BE2C (cell line): ENCODE data around the gene SHB.

Source experiments
- DNase-seq: peaks from one replicate; pipeline ENCODE4 v3.0.0-alpha.2; 2020
- H3K27me3 ChIP-seq: fragments of 250-450 bp; sonication (Bioruptor Pico); 2 replicates; pipeline ENCODE4 v1.5.1; 2020; ENCODE audit warnings: mild to moderate bottlenecking
- H3K36me3 ChIP-seq: fragments of 250-450 bp; sonication (Bioruptor Pico); 2 replicates; pipeline ENCODE4 v1.5.1; 2020; ENCODE audit warnings: mild to moderate bottlenecking
- H3K4me1 ChIP-seq: fragments of 250-450 bp; sonication (Bioruptor Pico); 2 replicates; pipeline ENCODE4 v1.5.1; 2020
- H3K4me3 ChIP-seq: 2 replicates; pipeline ENCODE4 v1.5.1; 2011; ENCODE audit warnings: low read depth, low read length
- H3K9me3 ChIP-seq: fragments of 250-450 bp; sonication (Bioruptor Pico); 2 replicates; pipeline ENCODE4 v1.5.1; 2020
- CTCF ChIP-seq: IDR thresholded peaks from 2 replicates; pipeline ENCODE4 v1.5.1; 2012; ENCODE audit warnings: mild to moderate bottlenecking, low read depth, low read length

The SHB gene

GRCh38 chr9:37928552-37929430 is 140.2 kb downstream of the SHB start:
- Histone ChIP-seq H3K36me3 (peaks cover 7% of the 10 kb centered on the region), H3K4me1 (no peaks in the 10 kb centered on the region), H3K9me3 (no peaks in the 10 kb centered on the region), H3K4me3 (no peak overlapping the region), H3K27me3 (no peaks in the 10 kb centered on the region)
- no peak for TF ChIP-seq CTCF
- DNase-seq, result no peak

- peaks cover 7% of the 10 kb centered on the region for H3K36me3 ChIP-seq
- H3K4me1 ChIP-seq, result peaks cover 6% of the 10 kb centered on the region
- no peak for DNase-seq
- H3K27me3 ChIP-seq, result no peaks in the 10 kb centered on the region
- H3K4me3 ChIP-seq, result no peak overlapping the region
- TF ChIP-seq CTCF, result no peak
- H3K9me3 ChIP-seq, result no peaks in the 10 kb centered on the region
Observed at GRCh38 chr9:37927601-37928551, 141.2 kb downstream of the SHB start.

- no peak for DNase-seq
- Histone ChIP-seq H3K4me3 (no peak overlapping the region), H3K27me3 (no peaks in the 10 kb centered on the region), H3K4me1 (peaks cover 14% of the 10 kb centered on the region), H3K36me3 (peaks cover 7% of the 10 kb centered on the region), H3K9me3 (no peaks in the 10 kb centered on the region)
- no peak for TF ChIP-seq CTCF
Observed at GRCh38 chr9:37927132-37927531, 141.9 kb downstream of the SHB start.

- peaks cover 15% of the 10 kb centered on the region for H3K4me1 ChIP-seq
- no peaks in the 10 kb centered on the region for H3K9me3 ChIP-seq
- no peak overlapping the region for H3K4me3 ChIP-seq
- peaks cover 7% of the 10 kb centered on the region for H3K36me3 ChIP-seq
- no peak for DNase-seq
- H3K27me3 ChIP-seq, result no peaks in the 10 kb centered on the region
- TF ChIP-seq CTCF, result no peak
Observed at GRCh38 chr9:37926737-37927118, 142.3 kb downstream of the SHB start.

GRCh38 chr9:37925786-37926736 is 143.0 kb downstream of the SHB start:
- DNase-seq, result no peak
- peaks cover 9% of the 10 kb centered on the region for H3K36me3 ChIP-seq
- peaks cover 15% of the 10 kb centered on the region for H3K4me1 ChIP-seq
- H3K4me3 ChIP-seq, result no peak overlapping the region
- H3K9me3 ChIP-seq, result no peaks in the 10 kb centered on the region
- no peaks in the 10 kb centered on the region for H3K27me3 ChIP-seq
- no peak for TF ChIP-seq CTCF
